Heart left ventricle (tissue), 16 donors: ENCODE data around the gene CYB561A3. TPM values are rescaled to one million over a fixed set of nuclear protein-coding genes. Genes with fewer than 3 reads are reported as not detected.
A peak's percentile ranks its signal among the peaks of the same experiment; 100 is the strongest.

Source experiments
- ATAC-seq, 4 donors: fragments of 200-7000 bp; cut with Tn5 transposase; one replicate each; pipeline ENCODE4 v1.9.1; 2020 to 2022; ENCODE audit warnings: moderate library complexity in 4 of 4, mild to moderate bottlenecking in 3 of 4, moderate number of reproducible peaks in 1 of 4
- DNase-seq, 5 donors: peaks; one replicate each; pipeline ENCODE4 v3.0.0-alpha.2; 2020
- H3K27ac ChIP-seq, 12 donors: fragments of 200-600 bp; sonication (generic) in 4 of 12; one replicate each; pipeline versions ENCODE4 v1.5.0 to v1.8.0; 2016 to 2022; ENCODE audit warnings: mild to moderate bottlenecking in 2 of 12
- H3K27me3 ChIP-seq, 9 donors: fragments of 200-600 bp; sonication (generic) in 2 of 9; one replicate each; pipeline versions ENCODE4 v1.5.1 to v1.8.0; 2016 to 2022; ENCODE audit warnings: mild to moderate bottlenecking in 3 of 9
- H3K36me3 ChIP-seq, 9 donors: fragments of 200-600 bp; sonication (generic) in 2 of 9; one replicate each; pipeline versions ENCODE4 v1.5.0 to v1.8.0; 2018 to 2022; ENCODE audit warnings: mild to moderate bottlenecking in 2 of 9
- H3K4me1 ChIP-seq, 12 donors: fragments of 200-600 bp; sonication (generic) in 4 of 12; one replicate each; pipeline versions ENCODE4 v1.5.0 to v1.8.0; 2016 to 2022; ENCODE audit warnings: mild to moderate bottlenecking in 3 of 12
- H3K4me3 ChIP-seq, 12 donors: fragments of 200-600 bp; sonication (generic) in 4 of 12; one replicate each; pipeline versions ENCODE4 v1.5.0 to v1.8.0; 2017 to 2022; ENCODE audit warnings: mild to moderate bottlenecking in 9 of 12, moderate library complexity in 4 of 12
- H3K9me3 ChIP-seq, 12 donors: fragments of 200-600 bp; sonication (generic) in 4 of 12; one replicate each; pipeline versions ENCODE4 v1.5.0 to v1.8.0; 2016 to 2022; ENCODE audit warnings: mild to moderate bottlenecking in 1 of 12
- CTCF ChIP-seq, 12 donors: fragments of 200-600 bp; sonication (generic) in 4 of 12; IDR thresholded peaks; one replicate each; pipeline versions ENCODE4 v1.5.0 to v1.8.0; 2018 to 2022; ENCODE audit warnings: antibody characterized with exemption in 12 of 12, mild to moderate bottlenecking in 5 of 12
- POLR2A ChIP-seq, 2 donors: fragments of 450-650 bp; IDR thresholded peaks; one replicate each; pipeline ENCODE4 v1.6.1; 2017; ENCODE audit warnings: antibody characterized with exemption in 2 of 2, mild to moderate bottlenecking in 2 of 2, moderate library complexity in 2 of 2
- WGBS, 4 donors: extraction: QIAGEN DNeasy Blood & Tissue Kit in 2 of 4; methylation state at CpG; one replicate each; pipeline versions ENCODE4 v1.1.5 to v1.1.7; 2013 to 2018; 5-methylcytosine and 5-hydroxymethylcytosine counted together
- intact Hi-C, 10 donors: fragments of 100-400 bp; cut with DNase I; formaldehyde crosslinking; loops; one replicate each; pipeline versions ENCODE4 v1.11.1 to v1.14.2; 2022
- polyA plus RNA-seq, 2 donors: library from polyadenylated mRNA; stranded (reverse); fragments of 200-250 nt; gene quantifications; one replicate each; pipeline ENCODE4 v1.2.3, GENCODE V29; 2013
- total RNA-seq, 9 donors: library from RNA; depleted of rRNA in 2 of 9; stranded (reverse); fragments of >200 nt in 2 of 9; fragmentation: NEBNext Ultra II Directional in 3 of 9; extraction: Animal tissue kit (Norgen Biotek cat#: 25700) in 3 of 9; gene quantifications; one replicate each; pipeline versions ENCODE4 v1.1.0 to v1.2.4, GENCODE V29; 2016 to 2023
- donor health status: ischemic (EF 13 %, LVEDD 7.1; RV severe dilation, severe dysfunction).
- donor health status: healthy with polysubstance abuse.
- donor health status: DM: no; HTN: yes; CAD: no.
- donor health status: DM: no; HTN: no; CAD: no.
- donor health status: ischemic (EF 25% LVEDD 6.9; RV normal size, moderate dysfunction).
- donor health status: ischemic (EF 25% LVEDD 5.7; RV mildly dilated, moderate dysfunction).
- donor health status: healthy.
- donor health status: DM: yes; HTN: yes; CAD: no.
- donor health status: ischemic (EF 35%, LVEDD 5.7; RV mildly dilated, moderate dysfunction).
- donor health status: nonischemic (EF 11% LVEDD 7.7; RV severe dilation, severe dysfunction).
- donor health status: DM: yes; HTN: yes; CAD: no.
- donor health status: PGD.
- donor health status: ischemic (EF 29% LVEDD 5.4; RV normal size, mild dysfunction).
- donor health status: nonischemic (EF 23%, LVEDD 6.1; RV moderate dilation, normal function).

Gene CYB561A3
- total and polyA plus RNA-seq, 11 donors, result 6.7 to 23.9 (median 11.9) TPM

DNA sequence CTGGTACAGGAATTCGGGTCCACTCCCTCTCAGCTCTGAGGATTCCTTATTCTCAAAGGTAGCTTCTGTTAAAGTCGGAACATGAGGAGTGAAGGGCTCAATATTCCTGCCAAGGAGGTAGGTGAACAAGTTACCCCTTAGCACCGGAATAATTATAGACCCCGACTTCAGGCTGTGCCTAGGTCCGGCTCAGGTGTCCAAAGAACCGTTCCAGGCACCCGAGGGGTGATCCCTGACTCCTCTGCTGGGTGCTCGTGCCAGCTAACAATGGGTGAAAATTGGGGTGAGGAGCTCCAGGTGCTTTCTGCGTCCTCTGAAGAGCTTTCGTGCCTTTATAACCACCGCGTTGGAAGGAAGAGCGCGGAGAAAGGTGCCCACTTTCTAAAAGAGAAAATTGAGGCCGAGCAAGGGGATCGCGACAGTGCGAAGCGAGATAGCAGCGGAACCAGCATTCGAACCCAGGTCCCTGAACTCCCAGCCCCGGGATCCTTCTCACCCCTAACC lies 393 bp downstream of the CYB561A3 start:
- DNase-seq, result no peak
- Histone ChIP-seq H3K27me3 (no peaks in the 10 kb centered on the region), H3K36me3 (peaks cover 0 to 31% (median 24%) of the 10 kb centered on the region in 9 donors), H3K9me3 (no peaks in the 10 kb centered on the region), H3K4me3 (peak overlapping the region; percentile 46 to 86 (median 73)), H3K27ac (peak overlapping the region; percentile 95 to 100 (median 99)), H3K4me1 (peaks cover 0 to 60% (median 28%) of the 10 kb centered on the region in 12 donors)
- WGBS, 4 donors, result 2 to 3% (median 3%) methylated on average over 20 to 22 of the region's 22 CpGs
- peak in 1 of 4 donors; percentile 0 for ATAC-seq
- intact Hi-C loops, result loop anchor here in 2 of 10 donors (1.0 kb wide), 1 partner anchor 28 kb away; the partner anchor contains the start of genes DDB1 (in 2 of the 2) and TKFC (in 2 of the 2)
- TF ChIP-seq CTCF (IDR thresholded peaks at IDR 0.05) (no peak), POLR2A (IDR thresholded peaks at IDR 0.05) (no peak)

DNA sequence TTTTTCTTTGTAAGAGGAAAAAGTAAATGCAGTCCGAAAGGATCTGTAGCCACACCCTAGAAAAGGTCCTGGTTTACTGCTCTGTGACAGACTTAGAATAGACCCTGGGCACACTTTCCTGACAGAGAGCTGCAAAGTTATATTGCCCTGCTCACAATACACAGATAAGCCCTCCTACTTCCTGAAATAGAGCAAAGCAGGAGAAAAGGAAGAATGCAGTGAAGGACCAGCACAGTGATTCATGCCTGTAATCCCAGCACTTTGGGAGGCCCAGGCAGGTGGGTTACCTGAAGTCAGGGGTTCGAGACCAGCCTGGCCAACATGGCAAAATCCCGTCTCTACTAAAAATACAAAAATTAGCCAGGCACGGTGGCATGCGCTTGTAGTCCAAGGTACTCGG lies 2.2 kb downstream of the CYB561A3 start:
- intact Hi-C loops, result no loop called here
- Histone ChIP-seq H3K4me1 (peaks cover 0 to 60% (median 28%) of the 10 kb centered on the region in 12 donors), H3K9me3 (no peaks in the 10 kb centered on the region), H3K36me3 (peaks cover 0 to 26% (median 8%) of the 10 kb centered on the region in 9 donors), H3K27me3 (no peaks in the 10 kb centered on the region), H3K27ac (no peak overlapping the region), H3K4me3 (no peak overlapping the region)
- ATAC-seq (no peak), DNase-seq (no peak)
- WGBS, 4 donors, result 60 to 75% (median 68%) methylated on average over 6 of the region's 6 CpGs
- TF ChIP-seq CTCF (IDR thresholded peaks at IDR 0.05) (no peak), POLR2A (IDR thresholded peaks at IDR 0.05) (no peak)

DNA sequence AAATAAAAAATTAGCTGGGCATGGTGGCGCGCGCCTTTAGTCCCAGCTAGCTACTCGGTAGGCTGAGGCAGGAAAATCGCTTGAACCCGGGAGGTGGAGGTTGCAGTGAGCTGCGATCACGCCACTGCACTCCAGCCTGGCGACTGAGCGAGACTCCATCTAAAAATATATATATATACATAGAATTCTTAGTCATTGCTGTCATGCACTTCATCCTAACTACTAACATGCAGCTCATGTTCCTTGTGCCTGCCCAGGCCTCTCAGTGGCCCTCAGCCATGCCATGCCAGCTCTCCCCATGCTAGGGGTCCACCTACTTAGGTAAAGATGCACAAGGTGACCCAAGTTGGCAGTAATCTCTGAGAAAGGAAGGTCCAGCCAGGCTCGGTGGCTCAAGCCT lies 3.1 kb downstream of the CYB561A3 start:
- Histone ChIP-seq H3K27me3 (no peaks in the 10 kb centered on the region), H3K27ac (no peak overlapping the region), H3K36me3 (peaks cover 0 to 29% (median 4%) of the 10 kb centered on the region in 9 donors), H3K4me3 (no peak overlapping the region), H3K4me1 (peaks cover 0 to 57% (median 27%) of the 10 kb centered on the region in 12 donors), H3K9me3 (no peaks in the 10 kb centered on the region)
- intact Hi-C loops, result no loop called here
- no peak for TF ChIP-seq POLR2A (IDR thresholded peaks at IDR 0.05)
- TF ChIP-seq CTCF (IDR thresholded peaks at IDR 0.05), result no peak
- DNase-seq, result no peak
- 95 to 99% (median 97%) methylated on average over 11 of the region's 11 CpGs for WGBS, 4 donors
- ATAC-seq, result no peak

DNA sequence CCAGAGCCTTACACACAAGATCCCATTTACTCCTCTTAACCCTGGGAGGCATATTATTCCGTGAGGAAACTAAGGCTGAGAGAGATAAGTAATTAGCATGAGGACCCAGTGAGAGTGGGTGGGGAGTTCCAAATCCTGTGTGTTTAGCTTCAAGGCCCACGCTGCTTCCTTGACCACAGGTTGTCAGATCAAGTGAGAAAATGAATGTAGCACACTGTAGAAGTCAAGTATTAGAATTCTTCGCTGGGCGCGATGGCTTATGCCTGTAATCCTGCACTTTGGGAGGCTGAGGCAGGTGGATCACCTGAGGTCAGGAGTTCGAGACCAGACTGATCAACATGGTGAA lies 3.8 kb downstream of the CYB561A3 start:
- peak overlapping the region in 1 of 12 donors; percentile 86 for H3K27ac ChIP-seq
- H3K36me3 ChIP-seq, result peaks cover 0 to 36% (median 11%) of the 10 kb centered on the region in 9 donors
- WGBS, 4 donors, result 94 to 99% (median 97%) methylated on average over 6 of the region's 6 CpGs
- H3K27me3 ChIP-seq, result no peaks in the 10 kb centered on the region
- H3K9me3 ChIP-seq, result no peaks in the 10 kb centered on the region
- TF ChIP-seq POLR2A (IDR thresholded peaks at IDR 0.05) (no peak), CTCF (IDR thresholded peaks at IDR 0.05) (no peak)
- no peak for DNase-seq
- peak overlapping the region in 1 of 12 donors; percentile 5 for H3K4me3 ChIP-seq
- intact Hi-C loops, result no loop called here
- peaks cover 0 to 50% (median 21%) of the 10 kb centered on the region in 12 donors for H3K4me1 ChIP-seq
- no peak for ATAC-seq
